Rectal smooth muscle tissue (tissue), 1 donor: ENCODE results near the gene PTPA.
"Not testable (repeated sequence)": the region's sequence is repeated elsewhere in the genome, so short reads cannot be mapped to it uniquely, and the experiment has no call there.

Experiments
- H3K27ac ChIP-seq: one replicate; pipeline ENCODE4 v1.7.0; 2013; ENCODE audit warnings: low read depth, low read length, inconsistent platforms
- H3K27me3 ChIP-seq: one replicate; pipeline ENCODE4 v1.7.0; 2013; ENCODE audit warnings: low read length; ENCODE audit not compliant: control insufficient read depth, insufficient read depth
- H3K36me3 ChIP-seq: one replicate; pipeline ENCODE4 v1.7.0; 2013; ENCODE audit warnings: low read length; ENCODE audit not compliant: control insufficient read depth, insufficient read depth
- H3K4me1 ChIP-seq: one replicate; pipeline ENCODE4 v1.7.0; 2013; ENCODE audit warnings: low read length; ENCODE audit not compliant: control insufficient read depth, insufficient read depth
- H3K4me3 ChIP-seq: one replicate; pipeline ENCODE4 v1.7.0; 2013; ENCODE audit warnings: low read length
- H3K9ac ChIP-seq: one replicate; pipeline ENCODE4 v1.7.0; 2013; ENCODE audit warnings: low read length

PTPA gene

GRCh38 chr9:129162497-129163197, 51.4 kb downstream of the PTPA start:
- H3K36me3 ChIP-seq, result no peaks in the 10 kb centered on the region
- H3K9ac ChIP-seq, result no peak overlapping the region
- no peaks in the 10 kb centered on the region for H3K27me3 ChIP-seq
- no peak overlapping the region for H3K27ac ChIP-seq
- H3K4me3 ChIP-seq, result no peak overlapping the region
- H3K4me1 ChIP-seq, result peaks cover 10% of the 10 kb centered on the region

- H3K4me1 ChIP-seq, result peaks cover 15% of the 10 kb centered on the region
- H3K9ac ChIP-seq, H3K36me3 ChIP-seq, H3K4me3 ChIP-seq, H3K27me3 ChIP-seq, H3K27ac ChIP-seq: not testable (repeated sequence)
Observed at GRCh38 chr9:129163198-129163670, 52.0 kb downstream of the PTPA start.

- Histone ChIP-seq H3K4me3 (no peak overlapping the region), H3K4me1 (peaks cover 15% of the 10 kb centered on the region), H3K27ac (peak overlapping the region; percentile 42), H3K27me3 (no peaks in the 10 kb centered on the region), H3K36me3 (no peaks in the 10 kb centered on the region), H3K9ac (no peak overlapping the region)
Observed at GRCh38 chr9:129163753-129164152, 52.5 kb downstream of the PTPA start.

DNA sequence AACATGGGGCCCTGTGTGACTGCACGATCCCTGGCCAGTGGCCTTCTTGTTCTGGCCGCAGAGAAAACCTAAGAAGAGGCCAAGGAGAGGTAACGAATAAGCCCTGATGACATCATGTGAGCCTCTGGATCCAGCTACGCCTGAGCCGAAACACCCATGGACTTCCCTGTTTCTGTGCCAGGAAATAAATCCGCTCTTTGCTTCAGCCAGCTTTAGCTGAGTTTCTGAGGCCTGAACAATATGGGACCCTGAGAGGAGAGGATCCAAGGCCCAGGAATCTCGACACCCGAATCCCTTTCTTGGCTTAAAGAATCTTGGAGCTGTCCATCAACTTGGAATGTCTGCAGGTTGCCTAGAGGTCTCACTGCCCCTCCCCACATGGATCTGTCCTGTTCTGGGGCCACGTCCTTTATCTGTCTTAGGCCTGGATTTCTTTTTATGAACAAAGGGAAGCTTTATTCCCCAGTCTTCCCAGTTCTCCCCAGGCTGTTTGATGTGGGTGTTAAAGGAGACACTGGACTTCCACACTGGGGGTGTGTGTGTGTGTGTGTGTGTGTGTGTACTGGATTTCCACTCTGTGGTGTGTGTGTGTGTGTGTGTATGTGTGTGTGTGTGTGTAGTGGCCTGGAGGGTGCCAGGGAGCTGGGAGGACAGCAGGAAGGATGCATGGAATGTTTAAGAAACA, 53.2 kb downstream of the PTPA start:
- Histone ChIP-seq H3K27me3 (no peaks in the 10 kb centered on the region), H3K36me3 (no peaks in the 10 kb centered on the region), H3K27ac (peak overlapping the region; percentile 42), H3K9ac (peak overlapping the region; percentile 41), H3K4me1 (peaks cover 15% of the 10 kb centered on the region), H3K4me3 (no peak overlapping the region)

- no peak overlapping the region for H3K27ac ChIP-seq
Observed at GRCh38 chr9:129165198-129165597, 54.0 kb downstream of the PTPA start.

DNA sequence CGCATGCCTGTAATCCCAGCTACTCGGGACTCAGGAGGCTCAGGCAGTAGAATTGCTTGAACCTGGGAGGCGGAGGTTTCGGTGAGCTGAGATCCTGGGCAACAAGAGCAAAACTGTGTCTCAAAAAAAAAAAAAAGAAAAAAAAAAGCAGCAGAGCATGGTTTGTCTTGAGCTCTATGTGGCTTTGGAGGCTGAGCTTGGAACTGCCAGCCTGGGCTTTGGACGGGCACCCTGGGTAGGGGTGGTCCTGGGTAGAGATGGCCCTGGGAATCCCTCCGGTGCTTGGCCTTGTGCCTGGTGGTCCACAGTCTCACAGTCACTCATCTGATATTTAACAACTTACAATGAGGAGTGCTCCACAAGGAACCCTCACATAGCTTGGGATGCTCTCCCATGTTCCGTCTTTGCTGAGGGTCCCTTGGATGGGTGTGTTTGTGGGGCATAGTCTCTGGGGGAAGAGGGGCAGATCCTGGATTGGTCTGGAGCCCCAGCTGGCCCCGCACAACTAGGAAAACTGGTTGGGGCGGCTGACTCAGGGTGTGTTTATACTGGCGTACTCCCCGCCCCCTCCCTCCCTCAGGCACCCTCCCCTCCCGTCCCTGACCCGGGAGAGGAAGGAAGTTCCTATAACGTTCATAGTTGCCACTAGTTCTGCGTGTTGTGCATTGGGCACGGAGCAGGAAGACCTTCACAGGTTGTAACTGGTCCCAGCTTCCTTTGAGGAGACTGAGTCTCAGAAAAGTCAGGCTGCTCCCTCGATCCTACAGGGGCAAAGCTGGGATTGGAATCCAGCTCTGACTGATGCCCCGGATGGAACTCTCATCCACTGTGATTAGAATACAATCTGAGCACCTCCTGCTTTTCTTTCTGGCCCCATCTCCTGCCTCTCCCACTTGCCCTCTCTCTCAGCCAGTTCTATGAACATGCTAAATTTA, 55.7 kb downstream of the PTPA start:
- Histone ChIP-seq H3K27ac (peak overlapping the region; percentile 85), H3K27me3 (peaks cover 1% of the 10 kb centered on the region), H3K4me3 (peak overlapping the region; percentile 52), H3K9ac (no peak overlapping the region), H3K4me1 (peaks cover 15% of the 10 kb centered on the region), H3K36me3 (no peaks in the 10 kb centered on the region)

More at GRCh38 chr9:129165198-129165597, 54.0 kb downstream of the PTPA start:
- H3K36me3 ChIP-seq, result no peaks in the 10 kb centered on the region
- no peak overlapping the region for H3K9ac ChIP-seq
- H3K4me3 ChIP-seq, result no peak overlapping the region
- peaks cover 15% of the 10 kb centered on the region for H3K4me1 ChIP-seq
- H3K27me3 ChIP-seq, result no peaks in the 10 kb centered on the region

- Histone ChIP-seq H3K27ac (no peak overlapping the region), H3K4me3 (no peak overlapping the region), H3K4me1 (peaks cover 14% of the 10 kb centered on the region), H3K36me3 (no peaks in the 10 kb centered on the region), H3K9ac (no peak overlapping the region), H3K27me3 (peaks cover 3% of the 10 kb centered on the region)
Observed at GRCh38 chr9:129170229-129170628, 59.0 kb downstream of the PTPA start.

GRCh38 chr9:129171993-129172751, 61.0 kb downstream of the PTPA start:
- no peaks in the 10 kb centered on the region for H3K36me3 ChIP-seq
- no peak overlapping the region for H3K9ac ChIP-seq
- H3K27ac ChIP-seq, result no peak overlapping the region
- H3K4me1 ChIP-seq, result peaks cover 9% of the 10 kb centered on the region
- H3K27me3 ChIP-seq, result peaks cover 3% of the 10 kb centered on the region
- no peak overlapping the region for H3K4me3 ChIP-seq

- Histone ChIP-seq H3K4me3 (no peak overlapping the region), H3K27me3 (peaks cover 3% of the 10 kb centered on the region), H3K9ac (no peak overlapping the region), H3K36me3 (no peaks in the 10 kb centered on the region), H3K4me1 (peaks cover 6% of the 10 kb centered on the region), H3K27ac (no peak overlapping the region)
Observed at GRCh38 chr9:129172816-129173215, 61.6 kb downstream of the PTPA start.

DNA sequence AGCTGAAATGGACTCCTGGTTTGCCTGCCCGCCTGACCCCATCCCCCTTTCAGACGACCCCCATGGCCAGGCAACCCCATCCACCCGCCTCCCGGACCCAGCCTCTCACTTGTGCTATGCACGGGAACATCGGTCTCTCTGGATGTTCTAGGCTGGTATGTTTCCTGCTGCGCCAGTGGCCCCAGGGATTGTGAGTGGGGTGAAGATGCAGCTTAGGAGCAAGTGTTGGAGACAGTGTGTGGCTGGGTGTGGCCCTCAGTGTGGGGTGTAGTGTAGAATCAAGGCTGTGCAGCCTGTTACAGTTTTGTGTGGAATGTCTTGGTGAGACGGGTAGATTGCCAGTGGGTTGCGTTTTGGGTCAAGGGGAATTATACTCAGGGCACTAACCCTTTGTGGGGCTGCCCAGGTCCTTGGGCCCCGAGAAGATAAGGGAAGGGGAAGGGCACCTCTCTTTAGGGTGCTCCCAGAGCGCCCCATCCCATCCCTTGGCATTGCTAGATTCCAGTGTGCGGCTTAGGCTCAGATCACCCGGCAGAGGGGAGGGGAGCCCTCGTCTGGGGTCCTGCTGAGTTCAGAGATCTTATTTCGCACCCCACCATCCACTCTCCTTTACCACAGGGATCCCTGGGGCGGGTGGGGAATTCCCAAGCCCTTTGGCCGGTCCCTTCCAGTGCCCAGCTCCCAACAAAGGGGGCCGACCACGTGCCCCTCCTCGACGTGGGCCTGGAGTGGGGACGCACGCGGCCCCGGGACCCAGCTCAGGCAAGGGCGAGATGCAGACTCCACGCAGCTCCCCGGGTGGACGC, 62.3 kb downstream of the PTPA start:
- H3K27me3 ChIP-seq, result peaks cover 3% of the 10 kb centered on the region

DNA sequence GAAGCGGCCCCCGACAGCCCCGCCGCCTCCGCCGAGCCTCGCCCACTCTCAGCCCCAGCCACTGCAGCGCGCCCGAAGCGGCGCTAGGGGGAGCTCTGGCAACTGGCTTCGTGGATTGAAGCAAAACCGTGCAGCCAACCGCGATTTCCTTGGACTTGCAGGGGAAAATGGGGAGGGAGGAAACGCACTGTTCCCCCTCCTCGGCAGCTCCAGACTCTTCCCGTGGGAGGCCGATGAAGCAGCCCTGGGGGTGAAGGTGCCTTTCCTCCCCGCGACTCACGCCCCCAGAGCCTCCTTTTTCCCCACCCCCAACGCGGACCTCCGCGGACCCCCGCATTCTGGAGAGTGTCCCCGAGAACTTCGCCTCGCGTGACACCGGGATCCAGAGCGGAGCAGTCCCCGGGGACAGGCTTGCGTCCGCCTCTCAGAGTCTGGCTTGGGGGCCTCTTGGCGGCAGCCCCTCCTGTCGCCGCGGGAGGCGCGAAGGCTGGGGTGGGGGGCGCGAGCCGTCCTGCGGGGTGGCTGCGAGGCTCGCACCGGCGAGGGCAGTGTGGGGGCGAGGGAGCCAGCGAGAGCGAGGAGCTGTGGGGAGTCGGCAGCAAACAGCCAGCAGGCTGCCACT, 63.0 kb downstream of the PTPA start:
- Histone ChIP-seq H3K9ac (peak overlapping the region; percentile 87), H3K27ac (peak overlapping the region; percentile 99), H3K36me3 (no peaks in the 10 kb centered on the region), H3K27me3 (peaks cover 3% of the 10 kb centered on the region), H3K4me3 (peak overlapping the region; percentile 77), H3K4me1 (peaks cover 3% of the 10 kb centered on the region)

More for the DNA sequence above, 62.3 kb downstream of the PTPA start:
- H3K9ac ChIP-seq, result no peak overlapping the region
- H3K36me3 ChIP-seq, result no peaks in the 10 kb centered on the region
- peak overlapping the region; percentile 77 for H3K4me3 ChIP-seq
- peak overlapping the region; percentile 99 for H3K27ac ChIP-seq
- H3K4me1 ChIP-seq, result peaks cover 3% of the 10 kb centered on the region
